Adrenal gland (tissue), 12 donors: ENCODE results near the gene NECTIN1. TPM values are rescaled to one million over a fixed set of nuclear protein-coding genes. Genes with fewer than 3 reads are reported as not detected.

Experiments
- DNase-seq, 7 donors: peaks; one replicate each; pipeline ENCODE4 v3.0.0-alpha.2; 2019 to 2020
- H3K27ac ChIP-seq, 5 donors: fragments of 200-600 bp; sonication (generic) in 4 of 5; 1 replicate in 3 of 5; 2 replicates in 2 of 5; pipeline versions ENCODE4 v1.5.1 to v1.8.0; 2016 to 2020; ENCODE audit warnings: mild to moderate bottlenecking in 1 of 5
- H3K27me3 ChIP-seq: fragments of 200-600 bp; 2 replicates; pipeline ENCODE4 v1.8.0; 2021
- H3K36me3 ChIP-seq, 2 donors: fragments of 200-600 bp; replicated peaks in 1 of 2; 1 replicate in 1 of 2; 2 replicates in 1 of 2; pipeline versions ENCODE4 v1.5.1 to v1.8.0; 2018 to 2022
- H3K4me1 ChIP-seq, 2 donors: fragments of 200-600 bp; replicated peaks in 1 of 2; 1 replicate in 1 of 2; 2 replicates in 1 of 2; pipeline versions ENCODE4 v1.5.1 to v1.8.0; 2018 to 2021
- H3K4me3 ChIP-seq, 4 donors: fragments of 200-600 bp; sonication (generic) in 3 of 4; one replicate each; pipeline ENCODE4 v1.5.1; 2016 to 2018
- H3K9me3 ChIP-seq, 3 donors: fragments of 200-600 bp; sonication (generic) in 1 of 3; replicated peaks in 1 of 3; 1 replicate in 2 of 3; 2 replicates in 1 of 3; pipeline versions ENCODE4 v1.5.1 to v1.8.0; 2016 to 2021
- POLR2A ChIP-seq, 2 donors: fragments of 450-650 bp; IDR thresholded peaks; one replicate each; pipeline ENCODE4 v1.6.1; 2017; ENCODE audit warnings: antibody characterized with exemption in 2 of 2, mild to moderate bottlenecking in 2 of 2, moderate library complexity in 1 of 2
- WGBS, 4 donors: extraction: QIAGEN DNeasy Blood & Tissue Kit in 2 of 4; methylation state at CpG; one replicate each; pipeline versions ENCODE4 v1.1.5 to v1.1.7; 2013 to 2017; 5-methylcytosine and 5-hydroxymethylcytosine counted together
- intact Hi-C, 2 donors: fragments of 100-400 bp; cut with DNase I; formaldehyde crosslinking; loops; one replicate each; pipeline versions ENCODE4 v1.14.1 to v1.15.0; 2022 to 2023
- polyA plus RNA-seq, 3 donors: library from polyadenylated mRNA; stranded (reverse); fragments of 200-250 nt in 2 of 3; fragments of 350-450 nt in 1 of 3; fragmentation: Illumina TruSeq in 1 of 3; extraction: RNeasy Lipid Tissue Mini Kit (QIAGEN cat#74804) in 1 of 3; gene quantifications; one replicate each; pipeline ENCODE4 v1.2.3, GENCODE V29; 2013 to 2014
- total RNA-seq, 9 donors: library from RNA; depleted of rRNA in 4 of 9; stranded (reverse); fragments of >200 nt in 4 of 9; fragments of 120-200 nt in 1 of 9; fragmentation: NEBNext Ultra II Directional in 1 of 9; extraction: Animal tissue kit (Norgen Biotek cat#: 25700) in 1 of 9; gene quantifications; one replicate each; pipeline versions ENCODE4 v1.1.0 to v1.2.4, GENCODE V29; 2013 to 2023
- TF ChIP-seq, protein P1 (sequence below), 6 experiments: fragments of 450-650 bp in 4 of 6; fragments of 200-600 bp in 2 of 6; sonication (generic) in 1 of 6; IDR thresholded peaks; 1 replicate in 5 of 6; 2 replicates in 1 of 6; pipeline versions ENCODE4 v1.5.1 to v1.8.0; 2016 to 2021; ENCODE audit warnings: antibody characterized with exemption in 6 of 6, mild to moderate bottlenecking in 2 of 6, moderate library complexity in 1 of 6
- donor health status: healthy with polysubstance abuse.
- donor health status: Bipolar disorder and iron deficiency.
- donor health status: DM: yes; HTN: yes; CAD: no.
- donor health status: DM: no; HTN: no; CAD: no.
- donor health status: DM: no; HTN: no; CAD: no.
- donor health status: DM: yes; HTN: yes; CAD: no.

NECTIN1 gene
- total and polyA plus RNA-seq, 12 donors: 1.6 to 19.6 (median 5.4) TPM

DNA sequence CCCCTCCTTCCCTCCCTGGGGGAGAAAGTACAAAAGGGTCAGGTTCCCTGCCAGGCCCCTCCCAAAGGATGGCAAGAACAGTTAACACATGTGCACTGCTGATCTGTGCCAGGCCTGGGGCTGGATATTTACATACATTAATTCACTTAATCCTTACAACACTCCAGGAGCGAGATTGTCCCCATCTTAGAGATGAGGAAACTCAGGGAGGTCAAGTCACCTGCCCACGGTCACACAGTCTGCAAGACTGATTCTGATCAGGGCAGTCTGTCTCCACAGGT, 36.5 kb downstream of the NECTIN1 start:
- no peaks in the 10 kb centered on the region for H3K9me3 ChIP-seq
- TF ChIP-seq POLR2A (IDR thresholded peaks at IDR 0.05): no peak
- TF ChIP-seq, protein P1, sequence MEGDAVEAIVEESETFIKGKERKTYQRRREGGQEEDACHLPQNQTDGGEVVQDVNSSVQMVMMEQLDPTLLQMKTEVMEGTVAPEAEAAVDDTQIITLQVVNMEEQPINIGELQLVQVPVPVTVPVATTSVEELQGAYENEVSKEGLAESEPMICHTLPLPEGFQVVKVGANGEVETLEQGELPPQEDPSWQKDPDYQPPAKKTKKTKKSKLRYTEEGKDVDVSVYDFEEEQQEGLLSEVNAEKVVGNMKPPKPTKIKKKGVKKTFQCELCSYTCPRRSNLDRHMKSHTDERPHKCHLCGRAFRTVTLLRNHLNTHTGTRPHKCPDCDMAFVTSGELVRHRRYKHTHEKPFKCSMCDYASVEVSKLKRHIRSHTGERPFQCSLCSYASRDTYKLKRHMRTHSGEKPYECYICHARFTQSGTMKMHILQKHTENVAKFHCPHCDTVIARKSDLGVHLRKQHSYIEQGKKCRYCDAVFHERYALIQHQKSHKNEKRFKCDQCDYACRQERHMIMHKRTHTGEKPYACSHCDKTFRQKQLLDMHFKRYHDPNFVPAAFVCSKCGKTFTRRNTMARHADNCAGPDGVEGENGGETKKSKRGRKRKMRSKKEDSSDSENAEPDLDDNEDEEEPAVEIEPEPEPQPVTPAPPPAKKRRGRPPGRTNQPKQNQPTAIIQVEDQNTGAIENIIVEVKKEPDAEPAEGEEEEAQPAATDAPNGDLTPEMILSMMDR (IDR thresholded peaks at IDR 0.05): no peak
- WGBS, 4 donors: 85 to 100% (median 89%) methylated on average over 2 of the region's 2 CpGs
- intact Hi-C loops: no loop called here
- no peak for DNase-seq
- no peaks in the 10 kb centered on the region for H3K27me3 ChIP-seq
- no peak overlapping the region for H3K27ac ChIP-seq
- no peak overlapping the region for H3K4me3 ChIP-seq
- no peaks in the 10 kb centered on the region for H3K36me3 ChIP-seq
- no peaks in the 10 kb centered on the region for H3K4me1 ChIP-seq

DNA sequence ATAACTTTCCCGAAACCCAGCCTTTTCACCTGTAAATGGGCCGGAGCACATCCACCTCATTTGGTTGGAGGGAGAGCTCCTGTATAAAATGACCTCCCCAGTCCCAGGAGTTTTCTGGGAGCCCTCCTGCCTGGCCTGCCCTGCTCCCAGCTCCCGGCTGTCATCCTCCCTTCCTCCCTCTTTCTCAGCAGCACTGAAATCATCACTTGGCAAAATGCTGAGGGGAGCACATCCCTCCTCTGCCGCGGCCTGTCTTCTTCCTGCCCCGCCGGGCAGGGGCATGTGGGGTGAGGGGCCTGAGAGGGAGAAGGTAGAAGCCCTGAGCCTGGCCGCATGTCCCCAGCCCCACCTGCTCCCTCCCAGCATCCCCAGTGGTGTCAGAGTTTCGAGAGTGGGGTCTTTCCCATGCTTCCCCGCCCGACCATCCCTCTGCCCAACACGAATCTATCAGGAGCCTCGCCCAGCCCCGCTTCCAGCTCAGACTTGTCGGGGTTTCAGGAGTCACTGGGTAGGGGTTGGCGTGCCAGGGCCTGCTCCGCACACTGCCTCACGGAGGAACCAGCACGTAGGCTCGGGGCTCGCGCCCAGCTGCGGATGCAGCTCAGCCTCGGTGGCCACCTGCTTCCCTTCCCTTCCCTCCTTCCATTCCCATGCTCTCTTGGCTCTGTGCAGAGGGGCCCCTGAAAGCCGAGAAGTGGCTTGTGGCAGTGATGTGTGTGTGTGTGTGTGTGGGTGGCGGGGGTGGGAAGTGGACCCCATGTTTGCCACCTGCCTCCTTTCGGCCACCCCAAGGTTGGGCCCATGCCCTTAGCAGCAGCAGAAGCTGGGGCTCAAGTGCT, 37.1 kb downstream of the NECTIN1 start:
- no peaks in the 10 kb centered on the region for H3K36me3 ChIP-seq
- no peaks in the 10 kb centered on the region for H3K4me1 ChIP-seq
- no peaks in the 10 kb centered on the region for H3K27me3 ChIP-seq
- no peak overlapping the region for H3K27ac ChIP-seq
- no peaks in the 10 kb centered on the region for H3K9me3 ChIP-seq
- DNase-seq: no peak
- intact Hi-C loops: no loop called here
- no peak for TF ChIP-seq POLR2A (IDR thresholded peaks at IDR 0.05)
- TF ChIP-seq, protein P1 (IDR thresholded peaks at IDR 0.05): no peak
- WGBS, 4 donors: 85 to 94% (median 89%) methylated on average over 26 to 27 of the region's 27 CpGs
- H3K4me3 ChIP-seq: no peak overlapping the region

DNA sequence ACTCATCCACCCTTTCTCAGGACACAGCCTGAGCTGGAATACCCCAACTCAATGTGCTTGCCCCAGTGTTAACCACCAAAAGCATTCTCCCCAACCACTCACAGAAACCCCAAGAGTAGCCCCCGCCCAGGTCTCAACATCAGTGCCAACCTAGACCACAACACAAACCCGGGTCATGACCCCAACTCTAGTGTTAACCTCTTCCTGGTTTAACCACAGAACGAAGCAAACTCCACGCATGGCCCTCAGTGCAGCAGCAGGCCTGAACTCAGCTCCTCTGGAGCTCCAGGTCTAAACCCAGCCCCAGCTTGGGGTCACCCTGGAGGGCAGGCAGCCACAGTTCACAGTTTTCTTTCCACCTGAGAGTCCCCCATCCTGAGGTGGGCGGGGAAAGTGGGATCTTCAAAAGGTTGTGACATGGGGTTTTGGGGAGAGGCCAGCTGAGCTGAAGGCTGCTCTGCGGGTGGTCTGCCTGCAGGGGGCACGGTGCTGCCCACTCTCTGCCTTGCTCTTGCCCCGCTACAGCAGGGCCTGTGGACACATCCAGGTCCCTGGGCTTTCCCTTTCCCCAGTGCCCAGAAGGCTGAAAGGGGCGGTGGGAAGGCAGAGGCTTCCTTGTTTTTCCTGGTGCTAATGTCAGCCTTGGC, 37.9 kb downstream of the NECTIN1 start:
- no peaks in the 10 kb centered on the region for H3K27me3 ChIP-seq
- TF ChIP-seq, protein P1 (IDR thresholded peaks at IDR 0.05): no peak
- no peak for TF ChIP-seq POLR2A (IDR thresholded peaks at IDR 0.05)
- no peaks in the 10 kb centered on the region for H3K4me1 ChIP-seq
- H3K27ac ChIP-seq: no peak overlapping the region
- no peaks in the 10 kb centered on the region for H3K36me3 ChIP-seq
- H3K9me3 ChIP-seq: no peaks in the 10 kb centered on the region
- DNase-seq: no peak
- no peak overlapping the region for H3K4me3 ChIP-seq
- 77 to 85% (median 82%) methylated on average over 8 to 9 of the region's 9 CpGs for WGBS, 4 donors
- intact Hi-C loops: no loop called here

DNA sequence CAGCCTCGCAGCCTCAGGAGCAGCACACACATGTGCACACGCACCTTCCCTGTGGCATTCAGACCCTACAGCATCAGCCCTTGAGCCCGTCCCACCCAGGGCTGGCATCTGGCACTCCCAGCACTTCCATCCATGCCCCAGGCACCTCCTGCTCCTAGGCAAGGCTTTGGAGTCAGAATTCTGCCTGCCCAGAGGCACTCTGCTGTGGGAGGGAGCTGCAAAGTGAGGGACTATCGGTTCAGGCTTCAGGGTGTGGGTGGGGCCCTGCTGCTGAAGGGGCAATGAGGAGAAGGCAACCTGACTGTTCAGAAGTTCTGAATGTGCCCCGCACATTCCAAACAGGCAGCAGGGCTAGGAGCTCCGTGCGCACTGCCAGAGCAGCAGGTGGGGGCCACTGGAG, 39.7 kb downstream of the NECTIN1 start:
- no peak for DNase-seq
- intact Hi-C loops: no loop called here
- H3K4me3 ChIP-seq: no peak overlapping the region
- WGBS, 4 donors: 91 to 96% (median 94%) methylated on average over 3 to 7 of the region's 7 CpGs
- no peak overlapping the region for H3K27ac ChIP-seq
- H3K9me3 ChIP-seq: no peaks in the 10 kb centered on the region
- H3K36me3 ChIP-seq: no peaks in the 10 kb centered on the region
- H3K27me3 ChIP-seq: no peaks in the 10 kb centered on the region
- no peaks in the 10 kb centered on the region for H3K4me1 ChIP-seq
- TF ChIP-seq POLR2A (IDR thresholded peaks at IDR 0.05): no peak
- TF ChIP-seq, protein P1 (IDR thresholded peaks at IDR 0.05): no peak
